OCI-LY3 (cell line): ENCODE measurements around the gene COBL.

Experiments
- H2AFZ ChIP-seq: fragments of 200-600, 300-600 bp; shearing (Covaris generic); 2 replicates; pipeline ENCODE4 v1.6.0; 2014; ENCODE audit warnings: antibody characterized with exemption, low read depth, low read length
- H3K27ac ChIP-seq: fragments of 200-600, 300-600 bp; sonication (generic); 2 replicates; pipeline ENCODE4 v1.5.1; 2014; ENCODE audit warnings: mild to moderate bottlenecking, low read length, moderate library complexity, mixed read lengths
- H3K27me3 ChIP-seq: fragments of 200-600, 300-600 bp; sonication (generic); 2 replicates; pipeline ENCODE4 v1.6.1; 2014; ENCODE audit warnings: low read depth, low read length, mixed read lengths
- H3K36me3 ChIP-seq: fragments of 200-600, 300-600 bp; sonication (generic); replicated peaks from 2 replicates; pipeline ENCODE3; 2014; ENCODE audit warnings: low read depth, low read length, mixed read lengths
- H3K4me1 ChIP-seq: fragments of 300-600, 200-600 bp; sonication (generic); 2 replicates; pipeline ENCODE4 v1.6.1; 2014; ENCODE audit warnings: low read length, mixed read lengths
- H3K4me2 ChIP-seq: fragments of 200-600, 300-600 bp; sonication (generic); 2 replicates; pipeline ENCODE4 v1.6.1; 2014; ENCODE audit warnings: low read length, mixed read lengths
- H3K4me3 ChIP-seq: fragments of 300-600, 200-600 bp; sonication (generic); 2 replicates; pipeline ENCODE4 v1.5.1; 2014; ENCODE audit warnings: antibody characterized with exemption, mild to moderate bottlenecking, low read length, moderate library complexity
- H3K79me2 ChIP-seq: fragments of 300-600, 200-600 bp; shearing (Covaris generic); 2 replicates; pipeline ENCODE4 v1.6.1; 2014; ENCODE audit warnings: mild to moderate bottlenecking, low read length, mixed read lengths
- H3K9ac ChIP-seq: fragments of 300-600, 200-600 bp; shearing (Covaris generic); 2 replicates; pipeline ENCODE4 v1.6.0; 2014; ENCODE audit warnings: mild to moderate bottlenecking, low read length, moderate library complexity
- H3K9me3 ChIP-seq: fragments of 200-600, 300-600 bp; shearing (Covaris generic); 2 replicates; pipeline ENCODE4 v1.6.1; 2014; ENCODE audit warnings: low read length, mixed read lengths; ENCODE audit not compliant: insufficient read depth
- H4K20me1 ChIP-seq: fragments of 200-600, 300-600 bp; sonication (generic); 2 replicates; pipeline ENCODE4 v1.6.1; 2016; ENCODE audit warnings: low read length, mixed read lengths; ENCODE audit not compliant: insufficient read depth
- CTCF ChIP-seq: fragments of 200-600, 300-600 bp; sonication (generic); IDR thresholded peaks from 2 replicates; pipeline ENCODE4 v1.5.1; 2014; ENCODE audit warnings: antibody characterized with exemption, low read length, low read depth
- EZH2phosphoT487 ChIP-seq: fragments of 200-600 bp; shearing (Covaris generic); IDR thresholded peaks from 2 replicates; pipeline ENCODE4 v1.6.1; 2018; ENCODE audit warnings: antibody characterized with exemption, mixed run types, low read depth

The COBL gene

GRCh38 chr7:51228386-51228958, 88.1 kb downstream of the COBL start:
- Histone ChIP-seq H3K9me3 (no peaks in the 10 kb centered on the region), H3K9ac (no peak overlapping the region), H3K4me3 (no peak overlapping the region), H3K79me2 (no peaks in the 10 kb centered on the region), H4K20me1 (no peaks in the 10 kb centered on the region), H3K27me3 (no peaks in the 10 kb centered on the region), H3K36me3 (no peaks in the 10 kb centered on the region), H3K4me2 (no peak overlapping the region), H2AFZ (no peak overlapping the region), H3K27ac (no peak overlapping the region), H3K4me1 (no peaks in the 10 kb centered on the region)
- TF ChIP-seq CTCF (no peak), EZH2phosphoT487 (no peak)

- Histone ChIP-seq H2AFZ (no peak overlapping the region), H3K4me2 (no peak overlapping the region), H4K20me1 (no peaks in the 10 kb centered on the region), H3K9me3 (no peaks in the 10 kb centered on the region), H3K27me3 (no peaks in the 10 kb centered on the region), H3K9ac (no peak overlapping the region), H3K4me1 (no peaks in the 10 kb centered on the region), H3K27ac (no peak overlapping the region), H3K79me2 (no peaks in the 10 kb centered on the region), H3K4me3 (no peak overlapping the region), H3K36me3 (no peaks in the 10 kb centered on the region)
- no peak for TF ChIP-seq CTCF
- TF ChIP-seq EZH2phosphoT487, result no peak
Measured at GRCh38 chr7:51227861-51228260, 88.7 kb downstream of the COBL start.

GRCh38 chr7:51226916-51227535, 89.6 kb downstream of the COBL start:
- Histone ChIP-seq H3K79me2 (no peaks in the 10 kb centered on the region), H3K27ac (no peak overlapping the region), H4K20me1 (no peaks in the 10 kb centered on the region), H3K36me3 (no peaks in the 10 kb centered on the region), H3K9me3 (no peaks in the 10 kb centered on the region), H3K27me3 (no peaks in the 10 kb centered on the region), H3K4me3 (no peak overlapping the region), H3K9ac (no peak overlapping the region), H2AFZ (no peak overlapping the region), H3K4me2 (no peak overlapping the region), H3K4me1 (no peaks in the 10 kb centered on the region)
- no peak for TF ChIP-seq EZH2phosphoT487
- TF ChIP-seq CTCF, result no peak

GRCh38 chr7:51226063-51226755, 90.4 kb downstream of the COBL start:
- H4K20me1 ChIP-seq, result no peaks in the 10 kb centered on the region
- TF ChIP-seq CTCF (no peak), EZH2phosphoT487 (no peak)
- no peak overlapping the region for H3K4me2 ChIP-seq
- no peaks in the 10 kb centered on the region for H3K9me3 ChIP-seq
- H3K4me3 ChIP-seq, result no peak overlapping the region
- no peaks in the 10 kb centered on the region for H3K27me3 ChIP-seq
- H3K79me2 ChIP-seq, result no peaks in the 10 kb centered on the region
- no peak overlapping the region for H3K9ac ChIP-seq
- no peaks in the 10 kb centered on the region for H3K4me1 ChIP-seq
- no peak overlapping the region for H2AFZ ChIP-seq
- no peaks in the 10 kb centered on the region for H3K36me3 ChIP-seq
- H3K27ac ChIP-seq, result no peak overlapping the region
